ENCODE data around the gene SCN5A. TPM values are rescaled to one million over a fixed set of nuclear protein-coding genes. Genes with fewer than 3 reads are reported as not detected.

Gene SCN5A
- total RNA-seq, 2 experiments from 2014 or later, result 0.08 to 0.37 TPM

- Mint-ChIP-seq H3K9me3 (ENCODE audit: insufficient read depth) (no peaks in the 10 kb centered on the region), H3K27ac (no peak overlapping the region)
- no peak for DNase-seq
These were observed 99.3 kb downstream of the SCN5A start for GRCh38 chr3:38549957-38550840.

GRCh38 chr3:38549486-38549885, 100.0 kb downstream of the SCN5A start:
- peaks cover 4% of the 10 kb centered on the region for H3K27me3 Mint-ChIP-seq (ENCODE audit: low read depth)
- POLR2A ChIA-PET, result no interaction called here

More at GRCh38 chr3:38549957-38550840, 99.3 kb downstream of the SCN5A start:
- ATAC-seq, result no peak
- H3K36me3 Mint-ChIP-seq (ENCODE audit: low read depth), result no peaks in the 10 kb centered on the region
- peaks cover 4% of the 10 kb centered on the region for H3K27me3 Mint-ChIP-seq (ENCODE audit: low read depth)
- CTCF ChIA-PET, result no interaction called here
- peaks cover 5% of the 10 kb centered on the region for H3K4me1 Mint-ChIP-seq (ENCODE audit: low read depth)
- no peak overlapping the region for H3K4me3 Mint-ChIP-seq
- POLR2A ChIA-PET, result no interaction called here

GRCh38 chr3:38549082-38549481, 100.4 kb downstream of the SCN5A start:
- DNase-seq (no peak), ATAC-seq (no peak)
- Mint-ChIP-seq H3K4me1 (ENCODE audit: low read depth) (peaks cover 5% of the 10 kb centered on the region), H3K27me3 (ENCODE audit: low read depth) (peaks cover 4% of the 10 kb centered on the region), H3K27ac (no peak overlapping the region), H3K9me3 (ENCODE audit: insufficient read depth) (no peaks in the 10 kb centered on the region), H3K36me3 (ENCODE audit: low read depth) (no peaks in the 10 kb centered on the region), H3K4me3 (no peak overlapping the region)
- POLR2A ChIA-PET, result no interaction called here
- CTCF ChIA-PET, result no interaction called here

More at GRCh38 chr3:38549486-38549885, 100.0 kb downstream of the SCN5A start:
- DNase-seq (no peak), ATAC-seq (no peak)
- CTCF ChIA-PET, result no interaction called here
- H3K36me3 Mint-ChIP-seq (ENCODE audit: low read depth), result no peaks in the 10 kb centered on the region
- H3K27ac Mint-ChIP-seq, result no peak overlapping the region
- no peaks in the 10 kb centered on the region for H3K9me3 Mint-ChIP-seq (ENCODE audit: insufficient read depth)
- no peak overlapping the region for H3K4me3 Mint-ChIP-seq
- peaks cover 5% of the 10 kb centered on the region for H3K4me1 Mint-ChIP-seq (ENCODE audit: low read depth)

GRCh38 chr3:38548154-38548931, 101.1 kb downstream of the SCN5A start:
- ATAC-seq, result no peak
- POLR2A ChIA-PET, result no interaction called here
- Mint-ChIP-seq H3K4me1 (ENCODE audit: low read depth) (peaks cover 5% of the 10 kb centered on the region), H3K9me3 (ENCODE audit: insufficient read depth) (no peaks in the 10 kb centered on the region), H3K27me3 (ENCODE audit: low read depth) (peaks cover 4% of the 10 kb centered on the region), H3K27ac (no peak overlapping the region), H3K4me3 (no peak overlapping the region), H3K36me3 (ENCODE audit: low read depth) (no peaks in the 10 kb centered on the region)
- DNase-seq, result no peak
- CTCF ChIA-PET, result no interaction called here

- H3K4me1 Mint-ChIP-seq (ENCODE audit: low read depth), result peaks cover 5% of the 10 kb centered on the region
- no peak overlapping the region for H3K4me3 Mint-ChIP-seq
- CTCF ChIA-PET, result no interaction called here
- no peaks in the 10 kb centered on the region for H3K9me3 Mint-ChIP-seq (ENCODE audit: insufficient read depth)
- H3K36me3 Mint-ChIP-seq (ENCODE audit: low read depth), result no peaks in the 10 kb centered on the region
- DNase-seq (no peak), ATAC-seq (no peak)
- peaks cover 4% of the 10 kb centered on the region for H3K27me3 Mint-ChIP-seq (ENCODE audit: low read depth)
- POLR2A ChIA-PET, result no interaction called here
- no peak overlapping the region for H3K27ac Mint-ChIP-seq
These were observed 103.5 kb downstream of the SCN5A start for GRCh38 chr3:38545983-38546382.

- no peak overlapping the region for H3K27ac Mint-ChIP-seq
- no peak for DNase-seq
These were observed 103.9 kb downstream of the SCN5A start for GRCh38 chr3:38545550-38545949.

GRCh38 chr3:38544926-38545325, 104.6 kb downstream of the SCN5A start:
- Mint-ChIP-seq H3K36me3 (ENCODE audit: low read depth) (no peaks in the 10 kb centered on the region), H3K4me3 (no peak overlapping the region), H3K27me3 (ENCODE audit: low read depth) (peaks cover 4% of the 10 kb centered on the region), H3K4me1 (ENCODE audit: low read depth) (peaks cover 5% of the 10 kb centered on the region), H3K9me3 (ENCODE audit: insufficient read depth) (no peaks in the 10 kb centered on the region), H3K27ac (no peak overlapping the region)
- DNase-seq (no peak), ATAC-seq (no peak)
- ChIA-PET POLR2A (interaction anchor here (1.0 kb wide), 1 partner anchor 9 kb away, joined by 4 read pairs; no protein-coding TSS in a partner anchor), CTCF (no interaction called here)

More at GRCh38 chr3:38545550-38545949, 103.9 kb downstream of the SCN5A start:
- CTCF ChIA-PET, result no interaction called here
- peaks cover 4% of the 10 kb centered on the region for H3K27me3 Mint-ChIP-seq (ENCODE audit: low read depth)
- H3K36me3 Mint-ChIP-seq (ENCODE audit: low read depth), result no peaks in the 10 kb centered on the region
- H3K4me1 Mint-ChIP-seq (ENCODE audit: low read depth), result peaks cover 5% of the 10 kb centered on the region
- H3K9me3 Mint-ChIP-seq (ENCODE audit: insufficient read depth), result no peaks in the 10 kb centered on the region
- POLR2A ChIA-PET, result no interaction called here
- no peak for ATAC-seq
- H3K4me3 Mint-ChIP-seq, result no peak overlapping the region

GRCh38 chr3:38543586-38543985, 105.9 kb downstream of the SCN5A start:
- Mint-ChIP-seq H3K4me1 (ENCODE audit: low read depth) (peaks cover 5% of the 10 kb centered on the region), H3K9me3 (ENCODE audit: insufficient read depth) (no peaks in the 10 kb centered on the region), H3K27me3 (ENCODE audit: low read depth) (peaks cover 4% of the 10 kb centered on the region), H3K27ac (no peak overlapping the region), H3K36me3 (ENCODE audit: low read depth) (no peaks in the 10 kb centered on the region), H3K4me3 (no peak overlapping the region)
- no peak for DNase-seq
- ChIA-PET POLR2A (no interaction called here), CTCF (no interaction called here)
- no peak for ATAC-seq

- H3K9me3 Mint-ChIP-seq (ENCODE audit: insufficient read depth), result no peaks in the 10 kb centered on the region
- H3K4me1 Mint-ChIP-seq (ENCODE audit: low read depth), result no peaks in the 10 kb centered on the region
- no peak for ATAC-seq
- H3K27ac Mint-ChIP-seq, result no peak overlapping the region
- DNase-seq, result no peak
- ChIA-PET POLR2A (no interaction called here), CTCF (interaction anchor here (1.8 kb wide), 1 partner anchor 21 kb away, joined by 6 read pairs; no protein-coding TSS in a partner anchor)
- peaks cover 3% of the 10 kb centered on the region for H3K27me3 Mint-ChIP-seq (ENCODE audit: low read depth)
- no peak overlapping the region for H3K4me3 Mint-ChIP-seq
- H3K36me3 Mint-ChIP-seq (ENCODE audit: low read depth), result no peaks in the 10 kb centered on the region
These were observed 106.8 kb downstream of the SCN5A start for GRCh38 chr3:38542401-38543298.

GRCh38 chr3:38541806-38542205, 107.7 kb downstream of the SCN5A start:
- ATAC-seq (no peak), DNase-seq (no peak)
- Mint-ChIP-seq H3K9me3 (ENCODE audit: insufficient read depth) (no peaks in the 10 kb centered on the region), H3K4me3 (no peak overlapping the region), H3K27ac (no peak overlapping the region), H3K4me1 (ENCODE audit: low read depth) (no peaks in the 10 kb centered on the region), H3K36me3 (ENCODE audit: low read depth) (no peaks in the 10 kb centered on the region), H3K27me3 (ENCODE audit: low read depth) (peaks cover 2% of the 10 kb centered on the region)
- POLR2A ChIA-PET, result interaction anchor here (0.8 kb wide), 1 partner anchor 20 kb away, joined by 4 read pairs; no protein-coding TSS in a partner anchor
- CTCF ChIA-PET, result interaction anchor here (1.8 kb wide), 1 partner anchor 20 kb away, joined by 6 read pairs; no protein-coding TSS in a partner anchor

- Mint-ChIP-seq H3K27me3 (ENCODE audit: low read depth) (no peaks in the 10 kb centered on the region), H3K36me3 (ENCODE audit: low read depth) (peaks cover 5% of the 10 kb centered on the region), H3K4me1 (ENCODE audit: low read depth) (no peaks in the 10 kb centered on the region), H3K4me3 (no peak overlapping the region), H3K9me3 (ENCODE audit: insufficient read depth) (no peaks in the 10 kb centered on the region), H3K27ac (no peak overlapping the region)
- POLR2A ChIA-PET, result no interaction called here
- CTCF ChIA-PET, result interaction anchor here (3.0 kb wide), 1 partner anchor 17 kb away, joined by 9 read pairs; no protein-coding TSS in a partner anchor
- no peak for ATAC-seq
- no peak for DNase-seq
These were observed 110.6 kb downstream of the SCN5A start for GRCh38 chr3:38538773-38539353.

All from activated CD8-positive, alpha-beta T cell treated with anti-CD3 and anti-CD28 coated beads, Interleukin-2, amount 10 ng/mL, durations not matched to agents 7 days and 5 days (primary cell).